Heart left ventricle (tissue), 13 donors: ENCODE data around the gene SAMM50.

Source experiments
- CTCF ChIP-seq, 12 donors: fragments of 200-600 bp; sonication (generic) in 4 of 12; IDR thresholded peaks; one replicate each; pipeline versions ENCODE4 v1.5.0 to v1.8.0; 2018 to 2022; ENCODE audit warnings: antibody characterized with exemption in 12 of 12, mild to moderate bottlenecking in 5 of 12
- POLR2A ChIP-seq, 2 donors: fragments of 450-650 bp; IDR thresholded peaks; one replicate each; pipeline ENCODE4 v1.6.1; 2017; ENCODE audit warnings: antibody characterized with exemption in 2 of 2, mild to moderate bottlenecking in 2 of 2, moderate library complexity in 2 of 2
- donor health status: ischemic (EF 13 %, LVEDD 7.1; RV severe dilation, severe dysfunction).
- donor health status: DM: no; HTN: yes; CAD: no.
- donor health status: DM: no; HTN: no; CAD: no.
- donor health status: ischemic (EF 25% LVEDD 6.9; RV normal size, moderate dysfunction).
- donor health status: ischemic (EF 25% LVEDD 5.7; RV mildly dilated, moderate dysfunction).
- donor health status: ischemic (EF 35%, LVEDD 5.7; RV mildly dilated, moderate dysfunction).
- donor health status: nonischemic (EF 11% LVEDD 7.7; RV severe dilation, severe dysfunction).
- donor health status: DM: yes; HTN: yes; CAD: no.
- donor health status: PGD.
- donor health status: ischemic (EF 29% LVEDD 5.4; RV normal size, mild dysfunction).
- donor health status: nonischemic (EF 23%, LVEDD 6.1; RV moderate dilation, normal function).

- no peak for TF ChIP-seq CTCF (IDR thresholded peaks at IDR 0.05)
- no peak for TF ChIP-seq POLR2A (IDR thresholded peaks at IDR 0.05)
Measured at GRCh38 chr22:43928468-43928867, 26.8 kb upstream of the SAMM50 start.
